ENCODE measurements around the gene RUNX1. TPM values are rescaled to one million over a fixed set of nuclear protein-coding genes. Genes with fewer than 3 reads are reported as not detected.
"Not testable (repeated sequence)": the region's sequence is repeated elsewhere in the genome, so short reads cannot be mapped to it uniquely, and the experiment has no call there.

The RUNX1 gene
- total and polyA plus RNA-seq, 2 of the 13 experiments (the other 11 are each of a cell fraction or from before 2014, with no cell fraction given) = 5.4 to 6.4 TPM

- peak; percentile 75; the same call in 1 of the 2 replicates for TF ChIP-seq ZNF646 (CRISPR knock-in tag; IDR thresholded peaks at IDR 0.05)
- H3K27ac ChIP-seq (ENCODE audit: extremely low read length, insufficient read depth, low read length); ATAC-seq; POLR2A ChIA-PET; H3K4me3 ChIP-seq (replicated peaks in 1 of 3; ENCODE audit: insufficient read depth in 1 of 3, low read depth in 2 of 3, low read length in 3 of 3); H4K20me1 ChIP-seq (ENCODE audit: insufficient read depth, low read length); H3K79me2 ChIP-seq (ENCODE audit: insufficient read depth, low read length); in situ Hi-C loops (cut with HindIII; ENCODE audit: extremely low pct_ligation_motif_present, low pct_unique_long_range_greater_than_20kb); intact Hi-C loops (cut with micrococcal nuclease; ENCODE audit: unreplicated experiment); H3K27me3 ChIP-seq (ENCODE audit: control insufficient read depth in 1 of 2, insufficient read depth in 2 of 2, low read length in 2 of 2); H3K9me3 ChIP-seq (ENCODE audit: low read length); BruUV-seq (replicated peaks); H3K36me3 ChIP-seq (replicated peaks in 1 of 2; ENCODE audit: control insufficient read depth in 1 of 2, insufficient read depth in 2 of 2, low read length in 2 of 2); H3K9ac ChIP-seq (ENCODE audit: insufficient read depth, low read depth, low read length); DNase-seq (ENCODE audit: low spot score); H2AFZ ChIP-seq (ENCODE audit: low read length); H3K4me2 ChIP-seq (ENCODE audit: low read depth, low read length); CTCF ChIA-PET (ENCODE audit: low intra/inter-chr PET ratio, low total read pairs): not testable (repeated sequence)
- 91% methylated on average over 3 of the region's 3 CpGs for WGBS (ENCODE audit: low lambda C conversion rate)
- FAIRE-seq = peak; percentile 36
- peaks cover 25% of the 10 kb centered on the region for H3K4me1 ChIP-seq (ENCODE audit: insufficient read depth, low read length)
Observed at GRCh38 chr21:34993521-34993921, 55.6 kb downstream of the RUNX1 start.

All from HepG2 (cell line).